22Rv1 (cell line): ENCODE results near the gene VPS45.
"Not testable (repeated sequence)": the region's sequence is repeated elsewhere in the genome, so short reads cannot be mapped to it uniquely, and the experiment has no call there.

Source experiments
- H3K27ac ChIP-seq: fragments of 450-650 bp; 2 replicates; pipeline ENCODE4 v1.5.1; 2017
- ZFX ChIP-seq: fragments of 450-650 bp; IDR thresholded peaks from 2 replicates; pipeline ENCODE4 v1.6.1; 2017; ENCODE audit warnings: antibody characterized with exemption, borderline replicate concordance
- TF ChIP-seq, protein P1 (sequence below): fragments of 450-650 bp; IDR thresholded peaks from 2 replicates; pipeline ENCODE4 v1.5.1; 2017; ENCODE audit warnings: mild to moderate bottlenecking

VPS45 gene

DNA sequence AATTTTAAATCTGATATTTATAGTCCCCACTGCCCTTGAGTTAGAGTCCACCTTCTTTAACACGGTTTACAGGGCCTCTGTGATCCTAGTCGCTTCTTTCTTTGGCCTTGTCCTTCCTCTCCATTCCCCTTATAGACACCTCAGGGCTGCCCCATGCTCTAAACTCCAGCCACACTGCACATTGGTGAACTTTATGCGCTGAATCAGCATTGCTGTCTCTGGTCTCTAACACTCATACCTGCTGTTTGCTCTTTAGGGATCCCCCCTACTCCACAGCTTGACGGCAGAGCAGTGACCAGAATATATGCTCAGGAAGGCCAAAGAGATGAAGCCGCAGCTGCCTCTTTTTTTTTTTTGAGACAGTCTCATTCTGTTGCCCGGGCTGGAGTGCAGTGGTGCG is 112.3 kb downstream of the VPS45 start:
- no peak overlapping the region for H3K27ac ChIP-seq
- TF ChIP-seq ZFX: no peak
- TF ChIP-seq, protein P1, sequence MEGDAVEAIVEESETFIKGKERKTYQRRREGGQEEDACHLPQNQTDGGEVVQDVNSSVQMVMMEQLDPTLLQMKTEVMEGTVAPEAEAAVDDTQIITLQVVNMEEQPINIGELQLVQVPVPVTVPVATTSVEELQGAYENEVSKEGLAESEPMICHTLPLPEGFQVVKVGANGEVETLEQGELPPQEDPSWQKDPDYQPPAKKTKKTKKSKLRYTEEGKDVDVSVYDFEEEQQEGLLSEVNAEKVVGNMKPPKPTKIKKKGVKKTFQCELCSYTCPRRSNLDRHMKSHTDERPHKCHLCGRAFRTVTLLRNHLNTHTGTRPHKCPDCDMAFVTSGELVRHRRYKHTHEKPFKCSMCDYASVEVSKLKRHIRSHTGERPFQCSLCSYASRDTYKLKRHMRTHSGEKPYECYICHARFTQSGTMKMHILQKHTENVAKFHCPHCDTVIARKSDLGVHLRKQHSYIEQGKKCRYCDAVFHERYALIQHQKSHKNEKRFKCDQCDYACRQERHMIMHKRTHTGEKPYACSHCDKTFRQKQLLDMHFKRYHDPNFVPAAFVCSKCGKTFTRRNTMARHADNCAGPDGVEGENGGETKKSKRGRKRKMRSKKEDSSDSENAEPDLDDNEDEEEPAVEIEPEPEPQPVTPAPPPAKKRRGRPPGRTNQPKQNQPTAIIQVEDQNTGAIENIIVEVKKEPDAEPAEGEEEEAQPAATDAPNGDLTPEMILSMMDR: no peak

DNA sequence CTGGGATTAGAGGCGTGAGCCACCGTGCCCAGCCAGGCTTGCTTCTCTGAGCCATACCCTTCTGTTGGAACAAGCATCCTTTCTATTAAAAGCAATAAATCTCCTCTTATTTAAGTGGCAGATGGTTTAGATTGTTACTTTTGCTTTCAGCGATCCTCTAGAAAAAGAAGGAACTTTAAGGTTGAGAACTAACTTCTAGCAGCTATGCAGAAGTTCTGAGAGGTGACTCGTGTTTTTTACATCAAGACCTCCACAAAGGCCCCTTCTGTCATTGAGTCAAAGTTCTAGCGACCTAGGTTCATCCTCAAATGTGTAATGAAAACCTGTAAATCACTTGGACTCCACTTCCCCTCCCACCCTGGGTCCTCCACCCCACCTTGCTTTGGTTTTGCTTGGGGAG is 112.9 kb downstream of the VPS45 start:
- TF ChIP-seq, protein P1: no peak
- no peak for TF ChIP-seq ZFX
- no peak overlapping the region for H3K27ac ChIP-seq

DNA sequence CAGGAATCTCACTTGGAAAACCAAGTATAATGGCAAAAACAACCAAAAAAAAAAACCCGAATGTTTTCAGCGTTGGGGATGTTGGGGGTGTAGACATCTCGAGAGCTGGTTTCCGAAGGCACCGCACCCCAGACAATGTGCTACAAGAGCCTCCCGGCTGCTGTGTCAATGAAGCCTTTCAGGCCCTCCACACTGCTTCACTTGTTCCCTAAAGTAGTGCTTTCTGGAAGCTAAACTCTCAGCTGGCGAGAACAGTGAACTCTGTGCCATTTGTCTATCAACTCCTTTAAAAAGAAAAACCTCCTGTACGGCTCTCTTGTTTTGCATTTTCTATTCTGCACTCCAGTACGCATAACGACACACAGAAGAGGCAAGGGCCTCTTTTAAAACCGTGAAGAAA is 114.7 kb downstream of the VPS45 start:
- no peak for TF ChIP-seq ZFX
- TF ChIP-seq, protein P1: no peak
- H3K27ac ChIP-seq: no peak overlapping the region

DNA sequence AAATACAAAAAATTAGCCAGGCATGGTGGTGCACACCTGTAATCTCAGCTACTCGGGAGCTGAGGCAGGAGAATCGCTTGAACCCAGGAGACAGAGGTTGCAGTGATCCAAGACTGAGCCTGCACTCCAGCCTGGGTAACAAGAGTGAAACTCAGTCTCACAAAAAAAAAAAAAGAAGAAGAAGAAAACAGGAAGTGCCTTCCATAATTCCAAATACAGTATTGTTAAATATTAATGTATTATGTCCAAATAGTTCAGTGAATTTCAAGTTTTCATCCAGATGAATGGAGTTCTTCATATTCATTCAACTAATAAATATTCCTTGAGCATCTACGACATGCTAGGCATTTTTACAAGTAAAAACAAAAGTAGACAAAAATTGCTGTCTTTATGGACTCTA is 115.5 kb downstream of the VPS45 start:
- no peak overlapping the region for H3K27ac ChIP-seq
- TF ChIP-seq, protein P1: no peak
- TF ChIP-seq ZFX: no peak

DNA sequence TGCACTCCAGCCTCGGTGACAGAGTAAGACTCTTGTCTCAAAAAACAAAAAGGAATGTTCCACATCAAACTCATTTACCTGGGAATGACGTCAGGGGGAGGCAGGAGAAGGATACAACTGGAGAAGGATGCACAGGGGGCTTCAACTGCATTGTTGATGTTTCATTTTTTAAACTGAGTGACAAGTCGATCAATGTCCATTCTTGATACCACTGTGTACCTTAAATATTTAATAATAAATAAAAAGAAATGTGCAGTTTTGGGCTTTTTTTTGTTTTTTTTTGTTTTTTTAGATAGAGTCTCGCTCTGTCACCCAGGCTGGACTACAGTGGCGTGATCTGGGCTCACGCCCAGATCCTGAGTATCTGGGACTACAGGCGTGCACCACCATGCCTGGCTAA is 117.9 kb downstream of the VPS45 start:
- TF ChIP-seq, protein P1: no peak
- TF ChIP-seq ZFX: no peak
- no peak overlapping the region for H3K27ac ChIP-seq

DNA sequence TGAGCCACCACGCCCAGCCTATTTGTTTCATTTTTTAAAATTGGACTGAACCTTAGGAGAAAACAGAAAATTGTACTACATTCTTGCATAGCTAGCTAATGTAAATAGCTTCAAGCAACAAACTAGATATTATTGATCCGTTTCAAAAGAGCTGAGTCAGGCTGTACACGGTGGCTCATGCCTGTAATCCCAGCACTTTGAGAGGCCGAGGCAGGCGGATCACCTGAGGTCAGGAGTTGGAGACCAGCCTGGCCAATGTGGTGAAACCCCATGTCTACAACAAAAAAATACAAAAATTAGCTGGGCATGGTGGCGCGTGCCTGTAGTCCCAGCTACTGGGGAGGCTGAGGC is 118.8 kb downstream of the VPS45 start:
- H3K27ac ChIP-seq: not testable (repeated sequence)

DNA sequence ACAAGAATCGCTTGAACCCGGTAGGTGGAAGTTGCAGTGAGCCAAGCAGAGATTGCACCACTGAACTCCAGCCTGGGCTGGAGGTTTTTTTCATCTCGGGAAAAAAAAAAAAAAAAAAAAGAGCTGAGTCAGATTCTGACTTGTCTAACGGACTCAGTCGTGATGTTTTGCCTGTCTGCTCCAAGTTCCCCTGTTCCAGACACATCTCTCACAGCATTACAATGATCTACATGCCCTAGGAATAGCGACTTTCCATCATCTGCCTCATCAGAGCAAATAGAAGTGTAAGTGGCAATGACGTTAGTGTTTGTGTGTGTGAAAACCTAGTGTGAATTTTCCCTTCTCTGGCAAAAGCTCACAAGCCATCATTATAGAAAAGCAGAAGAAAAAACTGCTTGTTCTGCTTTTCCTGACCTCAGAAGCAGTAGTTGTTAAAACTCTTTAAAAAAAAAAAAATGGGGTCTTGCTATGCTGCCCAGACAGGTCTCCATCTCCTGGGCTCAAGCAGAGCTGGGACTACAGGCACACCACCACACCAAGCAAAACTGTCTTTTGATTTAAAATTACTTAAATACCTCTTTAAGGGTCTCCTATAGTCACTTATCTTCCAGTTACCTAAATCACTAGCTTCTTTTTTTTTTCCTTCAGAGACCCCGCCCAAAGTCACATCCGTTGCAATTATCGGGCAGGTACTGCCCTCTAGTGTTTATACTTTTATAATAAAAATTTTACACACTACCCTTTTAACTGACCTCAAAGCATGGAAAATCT is 119.4 kb downstream of the VPS45 start:
- H3K27ac ChIP-seq: no peak overlapping the region
- TF ChIP-seq, protein P1: peak; percentile 84
- TF ChIP-seq ZFX: no peak

DNA sequence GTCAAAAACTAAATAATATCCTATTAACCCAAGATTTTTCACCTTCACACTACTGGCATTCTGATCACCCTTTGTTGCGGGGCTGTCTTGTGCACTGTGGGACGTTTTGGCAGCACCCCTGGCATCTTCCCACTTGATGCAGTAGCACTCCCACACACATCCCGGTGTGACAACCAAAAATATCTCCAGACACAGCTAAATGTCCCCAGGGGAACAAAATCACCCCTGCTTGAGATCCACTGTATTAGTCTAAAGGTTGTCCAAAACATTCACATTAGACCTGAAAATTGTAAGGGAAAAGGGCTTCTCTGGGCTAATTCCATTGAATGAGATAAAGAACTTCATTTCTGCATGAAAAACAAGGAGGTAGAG is 120.0 kb downstream of the VPS45 start:
- TF ChIP-seq ZFX: no peak
- TF ChIP-seq, protein P1: peak; percentile 55
- H3K27ac ChIP-seq: no peak overlapping the region
